Hepatocyte (in vitro differentiated cells): ENCODE data around the gene FGD4. TPM values are rescaled to one million over a fixed set of nuclear protein-coding genes. Genes with fewer than 3 reads are reported as not detected.

Experiments used
- DNase-seq: peaks from one replicate; pipeline ENCODE4 v3.0.0-alpha.2; 2016; ENCODE audit warnings: low spot score
- H2AFZ ChIP-seq: fragments of 200-600 bp; sonication (generic); 2 replicates; pipeline ENCODE4 v1.6.0; 2016; ENCODE audit warnings: antibody characterized with exemption, mild to moderate bottlenecking
- H3K27ac ChIP-seq: fragments of 200-600 bp; sonication (generic); 2 replicates; pipeline ENCODE4 v1.5.1; 2016; ENCODE audit warnings: mild to moderate bottlenecking
- H3K27me3 ChIP-seq: fragments of 200-600 bp; sonication (generic); 2 replicates; pipeline ENCODE4 v1.6.1; 2016
- H3K36me3 ChIP-seq: fragments of 200-600 bp; sonication (generic); replicated peaks from 2 replicates; pipeline ENCODE4 v1.5.1; 2016; ENCODE audit warnings: low read depth; ENCODE audit not compliant: insufficient read depth
- H3K4me1 ChIP-seq: fragments of 200-600 bp; sonication (generic); 2 replicates; pipeline ENCODE4 v1.5.1; 2016; ENCODE audit warnings: mild to moderate bottlenecking, moderate library complexity; ENCODE audit not compliant: insufficient read depth
- H3K4me2 ChIP-seq: fragments of 200-600 bp; sonication (generic); 2 replicates; pipeline ENCODE4 v1.6.0; 2016
- H3K4me3 ChIP-seq: fragments of 200-600 bp; sonication (generic); 2 replicates; pipeline ENCODE4 v1.5.1; 2016; ENCODE audit warnings: mild to moderate bottlenecking
- H3K79me2 ChIP-seq: fragments of 200-600 bp; sonication (generic); 2 replicates; pipeline ENCODE4 v1.6.0; 2017; ENCODE audit warnings: mild to moderate bottlenecking
- H3K9me2 ChIP-seq: fragments of 200-600 bp; sonication (generic); replicated peaks from 2 replicates; pipeline ENCODE4 v1.6.0; 2017; ENCODE audit warnings: mild to moderate bottlenecking; ENCODE audit not compliant: insufficient read depth
- H3K9me3 ChIP-seq: fragments of 200-600 bp; sonication (generic); 2 replicates; pipeline ENCODE4 v1.5.1; 2016; ENCODE audit warnings: low read depth, mild to moderate bottlenecking
- H4K20me1 ChIP-seq: fragments of 200-600 bp; sonication (generic); 2 replicates; pipeline ENCODE4 v1.6.0; 2016; ENCODE audit warnings: mild to moderate bottlenecking; ENCODE audit not compliant: insufficient read depth, poor library complexity, severe bottlenecking
- CTCF ChIP-seq: fragments of 200-600 bp; sonication (generic); IDR thresholded peaks from 2 replicates; pipeline ENCODE4 v1.5.1; 2016; ENCODE audit warnings: antibody characterized with exemption, mild to moderate bottlenecking; ENCODE audit not compliant: poor library complexity
- EZH2 ChIP-seq: fragments of 200-600 bp; sonication (generic); IDR thresholded peaks from 2 replicates; pipeline ENCODE4 v1.6.1; 2016; ENCODE audit warnings: antibody characterized with exemption, mild to moderate bottlenecking, borderline replicate concordance
- EZH2phosphoT487 ChIP-seq: fragments of 200-600 bp; sonication (generic); IDR thresholded peaks from one replicate; pipeline ENCODE4 v1.6.1; 2018; ENCODE audit warnings: antibody characterized with exemption, mild to moderate bottlenecking, low read depth, moderate library complexity; ENCODE audit not compliant: unreplicated experiment, severe bottlenecking
- WGBS: methylation state at CpG from one replicate; pipeline ENCODE4 v1.1.6; 2016; ENCODE audit warnings: low lambda C conversion rate; ENCODE audit errors: missing lambda C conversion rate; 5-methylcytosine and 5-hydroxymethylcytosine counted together
- polyA plus RNA-seq: library from polyadenylated mRNA; unstranded; fragments of >200 nt; fragmentation: Nextera tagmentation; extraction: Ambion mirVana; gene quantifications from 2 replicates; pipeline ENCODE4 v1.2.1, GENCODE V29; 2016
- total RNA-seq: library from RNA; depleted of rRNA; stranded (reverse); fragments of >200 nt; gene quantifications from 2 replicates; pipeline ENCODE4 v1.2.3, GENCODE V29; 2014

The FGD4 gene
- total and polyA plus RNA-seq, 2 experiments from 2014 or later, result 15.2 to 41.5 TPM

GRCh38 chr12:32450363-32450762 lies 51.0 kb downstream of the FGD4 start:
- Histone ChIP-seq H3K27me3 (no peaks in the 10 kb centered on the region), H3K4me3 (no peak overlapping the region), H3K36me3 (no peaks in the 10 kb centered on the region), H3K4me1 (peaks cover 39% of the 10 kb centered on the region), H3K9me3 (no peaks in the 10 kb centered on the region), H4K20me1 (no peaks in the 10 kb centered on the region), H2AFZ (no peak overlapping the region), H3K79me2 (peaks cover 79% of the 10 kb centered on the region), H3K4me2 (no peak overlapping the region), H3K9me2 (no peaks in the 10 kb centered on the region), H3K27ac (peak overlapping the region; percentile 24)
- no peak for DNase-seq
- TF ChIP-seq EZH2phosphoT487, result no peak
- TF ChIP-seq EZH2, result no peak
- TF ChIP-seq CTCF, result no peak
- 88% methylated on average over 2 of the region's 2 CpGs for WGBS

- H4K20me1 ChIP-seq, result no peaks in the 10 kb centered on the region
- H3K27ac ChIP-seq, result peak overlapping the region; percentile 24
- WGBS, result 96% methylated on average over 1 of the region's 1 CpG
- no peaks in the 10 kb centered on the region for H3K27me3 ChIP-seq
- H3K36me3 ChIP-seq, result no peaks in the 10 kb centered on the region
- H3K4me1 ChIP-seq, result peaks cover 37% of the 10 kb centered on the region
- no peak overlapping the region for H3K4me2 ChIP-seq
- no peak overlapping the region for H3K4me3 ChIP-seq
- DNase-seq, result no peak
- H3K79me2 ChIP-seq, result peaks cover 75% of the 10 kb centered on the region
- H2AFZ ChIP-seq, result no peak overlapping the region
- no peak for TF ChIP-seq EZH2
- no peaks in the 10 kb centered on the region for H3K9me3 ChIP-seq
- no peaks in the 10 kb centered on the region for H3K9me2 ChIP-seq
Measured at GRCh38 chr12:32450768-32451167, 51.4 kb downstream of the FGD4 start.

DNA sequence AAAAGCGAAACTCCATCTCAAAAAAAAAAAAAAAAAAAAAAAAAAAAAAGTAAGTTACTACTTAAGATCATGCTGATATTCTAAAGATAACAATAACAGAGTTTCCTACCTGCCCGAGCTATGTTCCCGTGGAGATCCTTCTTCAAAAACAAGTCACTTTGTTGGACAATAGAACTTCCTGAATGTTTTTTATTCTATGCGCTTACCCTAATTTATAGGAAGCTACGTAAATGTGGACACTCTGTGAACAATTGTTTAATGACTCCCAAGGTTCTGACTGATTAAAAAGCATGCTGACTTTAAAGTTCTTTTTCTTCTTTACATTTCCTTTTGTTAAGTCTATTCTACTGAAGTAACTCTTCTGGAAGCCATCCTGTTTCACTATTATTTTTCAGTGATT lies 52.5 kb downstream of the FGD4 start:
- Histone ChIP-seq H3K79me2 (peaks cover 76% of the 10 kb centered on the region), H3K9me2 (no peaks in the 10 kb centered on the region), H4K20me1 (no peaks in the 10 kb centered on the region), H2AFZ (no peak overlapping the region), H3K36me3 (no peaks in the 10 kb centered on the region), H3K4me1 (peaks cover 34% of the 10 kb centered on the region), H3K27ac (no peak overlapping the region), H3K4me2 (no peak overlapping the region), H3K27me3 (no peaks in the 10 kb centered on the region), H3K9me3 (no peaks in the 10 kb centered on the region), H3K4me3 (no peak overlapping the region)
- 83% methylated on average over 5 of the region's 5 CpGs for whole genome bisulfite sequencing
- no peak for DNase-seq
- TF ChIP-seq EZH2phosphoT487 (no peak), EZH2 (no peak)

GRCh38 chr12:32454075-32454474 lies 54.7 kb downstream of the FGD4 start:
- peak overlapping the region; percentile 64 for H3K4me2 ChIP-seq
- no peak overlapping the region for H3K4me3 ChIP-seq
- H3K9me3 ChIP-seq, result no peaks in the 10 kb centered on the region
- peak overlapping the region; percentile 74 for H3K27ac ChIP-seq
- TF ChIP-seq EZH2 (no peak), CTCF (no peak), EZH2phosphoT487 (no peak)
- no peaks in the 10 kb centered on the region for H4K20me1 ChIP-seq
- peaks cover 41% of the 10 kb centered on the region for H3K4me1 ChIP-seq
- no peaks in the 10 kb centered on the region for H3K27me3 ChIP-seq
- no peak overlapping the region for H2AFZ ChIP-seq
- peaks cover 75% of the 10 kb centered on the region for H3K79me2 ChIP-seq
- no peaks in the 10 kb centered on the region for H3K36me3 ChIP-seq
- 8% methylated on average over 3 of the region's 3 CpGs for WGBS
- peak; percentile 40 for DNase-seq
- no peaks in the 10 kb centered on the region for H3K9me2 ChIP-seq
